ENCODE data around the gene PALD1.

PALD1 gene

DNA sequence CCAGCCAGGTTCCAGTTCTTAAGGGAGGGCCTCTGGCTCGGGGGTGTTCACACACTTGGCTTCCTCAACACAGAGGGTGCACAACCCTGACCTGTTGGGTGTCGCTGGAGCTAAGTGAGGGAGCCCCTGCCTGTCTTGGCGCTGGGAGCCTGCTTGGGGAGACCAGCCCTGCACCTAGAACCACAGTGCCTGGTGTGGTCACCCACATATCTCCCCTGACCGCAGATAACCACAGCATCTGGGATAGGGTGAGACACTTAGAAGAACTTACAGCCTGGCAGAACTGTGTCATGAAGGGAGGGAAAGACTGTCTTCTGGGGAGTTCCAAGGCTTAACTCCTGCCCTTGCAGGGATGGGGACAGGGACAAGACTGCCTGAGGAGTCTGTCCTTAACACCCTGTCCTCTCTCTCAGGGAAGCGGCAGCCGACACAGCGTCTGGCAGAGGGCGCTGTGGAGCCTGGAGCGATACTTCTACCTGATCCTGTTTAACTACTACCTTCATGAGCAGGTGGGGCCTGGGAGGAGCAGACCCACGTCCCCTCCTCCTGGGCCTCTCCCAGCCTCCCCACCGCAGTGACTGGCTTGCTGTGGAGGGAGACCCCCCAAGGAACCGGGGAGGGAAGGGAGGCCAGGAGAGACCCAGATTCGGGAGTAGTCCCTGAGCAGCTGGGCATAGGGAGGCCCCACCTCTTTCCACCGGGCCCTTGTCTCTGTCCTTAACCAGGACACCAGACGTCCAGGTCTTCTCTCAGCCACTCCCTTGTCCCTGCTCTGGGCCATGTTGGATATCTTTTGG lies 59.0 kb downstream of the PALD1 start:
- Histone ChIP-seq H3K4me3 (replicated peaks; ENCODE audit: insufficient read depth, low read length) (no peak overlapping the region), H3K27ac (replicated peaks) (no peak overlapping the region), H3K27me3 (ENCODE audit: insufficient read depth, poor library complexity, severe bottlenecking) (no peaks in the 10 kb centered on the region)
- peak in 1 of 2 experiments; percentile 14 for DNase-seq (ENCODE audit: low read depth in 1 of 2, low spot score in 1 of 2)
- TF ChIP-seq GABPA (IDR thresholded peaks at IDR 0.05; ENCODE audit: low read depth) (no peak), POLR2AphosphoS5 (IDR thresholded peaks at IDR 0.05; ENCODE audit: low read depth) (no peak), SPI1 (IDR thresholded peaks at IDR 0.05; ENCODE audit: borderline replicate concordance, low read depth) (no peak), REST (IDR thresholded peaks at IDR 0.05; ENCODE audit: insufficient replicate concordance, low read depth) (no peak)
- TF ChIP-seq, protein P1, sequence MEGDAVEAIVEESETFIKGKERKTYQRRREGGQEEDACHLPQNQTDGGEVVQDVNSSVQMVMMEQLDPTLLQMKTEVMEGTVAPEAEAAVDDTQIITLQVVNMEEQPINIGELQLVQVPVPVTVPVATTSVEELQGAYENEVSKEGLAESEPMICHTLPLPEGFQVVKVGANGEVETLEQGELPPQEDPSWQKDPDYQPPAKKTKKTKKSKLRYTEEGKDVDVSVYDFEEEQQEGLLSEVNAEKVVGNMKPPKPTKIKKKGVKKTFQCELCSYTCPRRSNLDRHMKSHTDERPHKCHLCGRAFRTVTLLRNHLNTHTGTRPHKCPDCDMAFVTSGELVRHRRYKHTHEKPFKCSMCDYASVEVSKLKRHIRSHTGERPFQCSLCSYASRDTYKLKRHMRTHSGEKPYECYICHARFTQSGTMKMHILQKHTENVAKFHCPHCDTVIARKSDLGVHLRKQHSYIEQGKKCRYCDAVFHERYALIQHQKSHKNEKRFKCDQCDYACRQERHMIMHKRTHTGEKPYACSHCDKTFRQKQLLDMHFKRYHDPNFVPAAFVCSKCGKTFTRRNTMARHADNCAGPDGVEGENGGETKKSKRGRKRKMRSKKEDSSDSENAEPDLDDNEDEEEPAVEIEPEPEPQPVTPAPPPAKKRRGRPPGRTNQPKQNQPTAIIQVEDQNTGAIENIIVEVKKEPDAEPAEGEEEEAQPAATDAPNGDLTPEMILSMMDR (IDR thresholded peaks at IDR 0.05; ENCODE audit: insufficient read depth, low read length): peak; percentile 26

DNA sequence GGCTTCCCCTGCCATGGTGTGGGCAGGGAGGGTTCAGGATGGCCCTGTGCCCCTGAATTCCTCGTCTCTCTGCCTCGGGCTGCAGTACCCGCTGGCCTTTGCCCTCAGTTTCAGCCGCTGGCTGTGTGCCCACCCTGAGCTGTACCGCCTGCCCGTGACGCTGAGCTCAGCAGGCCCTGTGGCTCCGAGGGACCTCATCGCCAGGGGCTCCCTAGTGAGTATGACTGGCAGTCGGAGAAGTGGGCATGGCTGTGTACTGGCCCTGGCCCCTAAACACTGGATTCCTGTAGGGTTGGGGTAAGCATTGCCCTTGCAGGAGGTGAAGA lies 59.6 kb downstream of the PALD1 start:
- H3K27ac ChIP-seq (replicated peaks): no peak overlapping the region
- H3K27me3 ChIP-seq (ENCODE audit: insufficient read depth, poor library complexity, severe bottlenecking): no peaks in the 10 kb centered on the region
- H3K4me3 ChIP-seq (replicated peaks; ENCODE audit: insufficient read depth, low read length): no peak overlapping the region
- TF ChIP-seq, protein P1 (IDR thresholded peaks at IDR 0.05; ENCODE audit: insufficient read depth, low read length): no peak
- no peak for TF ChIP-seq POLR2AphosphoS5 (IDR thresholded peaks at IDR 0.05; ENCODE audit: low read depth)
- TF ChIP-seq SPI1 (IDR thresholded peaks at IDR 0.05; ENCODE audit: borderline replicate concordance, low read depth): no peak
- no peak for TF ChIP-seq GABPA (IDR thresholded peaks at IDR 0.05; ENCODE audit: low read depth)
- no peak for TF ChIP-seq REST (IDR thresholded peaks at IDR 0.05; ENCODE audit: insufficient replicate concordance, low read depth)
- no peak for DNase-seq (ENCODE audit: low read depth in 1 of 2, low spot score in 1 of 2)

- TF ChIP-seq, protein P1 (IDR thresholded peaks at IDR 0.05; ENCODE audit: insufficient read depth, low read length): no peak
- no peak for TF ChIP-seq SPI1 (IDR thresholded peaks at IDR 0.05; ENCODE audit: borderline replicate concordance, low read depth)
- TF ChIP-seq POLR2AphosphoS5 (IDR thresholded peaks at IDR 0.05; ENCODE audit: low read depth): no peak
- TF ChIP-seq REST (IDR thresholded peaks at IDR 0.05; ENCODE audit: insufficient replicate concordance, low read depth): no peak
- TF ChIP-seq GABPA (IDR thresholded peaks at IDR 0.05; ENCODE audit: low read depth): no peak
- H3K27me3 ChIP-seq (ENCODE audit: insufficient read depth, poor library complexity, severe bottlenecking): no peaks in the 10 kb centered on the region
- no peak overlapping the region for H3K27ac ChIP-seq (replicated peaks)
- no peak for DNase-seq (ENCODE audit: low read depth in 1 of 2, low spot score in 1 of 2)
- no peak overlapping the region for H3K4me3 ChIP-seq (replicated peaks; ENCODE audit: insufficient read depth, low read length)
Observed at GRCh38 chr10:70538731-70539338, 60.3 kb downstream of the PALD1 start.

Measured in HL-60 (cell line).